Hepatocyte (in vitro differentiated cells): ENCODE measurements around the gene MAGI3. TPM values are rescaled to one million over a fixed set of nuclear protein-coding genes. Genes with fewer than 3 reads are reported as not detected.

Source experiments
- DNase-seq: peaks from one replicate; pipeline ENCODE4 v3.0.0-alpha.2; 2016; ENCODE audit warnings: low spot score
- H2AFZ ChIP-seq: fragments of 200-600 bp; sonication (generic); 2 replicates; pipeline ENCODE4 v1.6.0; 2016; ENCODE audit warnings: antibody characterized with exemption, mild to moderate bottlenecking
- H3K27ac ChIP-seq: fragments of 200-600 bp; sonication (generic); 2 replicates; pipeline ENCODE4 v1.5.1; 2016; ENCODE audit warnings: mild to moderate bottlenecking
- H3K27me3 ChIP-seq: fragments of 200-600 bp; sonication (generic); 2 replicates; pipeline ENCODE4 v1.6.1; 2016
- H3K36me3 ChIP-seq: fragments of 200-600 bp; sonication (generic); replicated peaks from 2 replicates; pipeline ENCODE4 v1.5.1; 2016; ENCODE audit warnings: low read depth; ENCODE audit not compliant: insufficient read depth
- H3K4me1 ChIP-seq: fragments of 200-600 bp; sonication (generic); 2 replicates; pipeline ENCODE4 v1.5.1; 2016; ENCODE audit warnings: mild to moderate bottlenecking, moderate library complexity; ENCODE audit not compliant: insufficient read depth
- H3K4me2 ChIP-seq: fragments of 200-600 bp; sonication (generic); 2 replicates; pipeline ENCODE4 v1.6.0; 2016
- H3K4me3 ChIP-seq: fragments of 200-600 bp; sonication (generic); 2 replicates; pipeline ENCODE4 v1.5.1; 2016; ENCODE audit warnings: mild to moderate bottlenecking
- H3K79me2 ChIP-seq: fragments of 200-600 bp; sonication (generic); 2 replicates; pipeline ENCODE4 v1.6.0; 2017; ENCODE audit warnings: mild to moderate bottlenecking
- H3K9me2 ChIP-seq: fragments of 200-600 bp; sonication (generic); replicated peaks from 2 replicates; pipeline ENCODE4 v1.6.0; 2017; ENCODE audit warnings: mild to moderate bottlenecking; ENCODE audit not compliant: insufficient read depth
- H3K9me3 ChIP-seq: fragments of 200-600 bp; sonication (generic); 2 replicates; pipeline ENCODE4 v1.5.1; 2016; ENCODE audit warnings: low read depth, mild to moderate bottlenecking
- H4K20me1 ChIP-seq: fragments of 200-600 bp; sonication (generic); 2 replicates; pipeline ENCODE4 v1.6.0; 2016; ENCODE audit warnings: mild to moderate bottlenecking; ENCODE audit not compliant: insufficient read depth, poor library complexity, severe bottlenecking
- CTCF ChIP-seq: fragments of 200-600 bp; sonication (generic); IDR thresholded peaks from 2 replicates; pipeline ENCODE4 v1.5.1; 2016; ENCODE audit warnings: antibody characterized with exemption, mild to moderate bottlenecking; ENCODE audit not compliant: poor library complexity
- EZH2 ChIP-seq: fragments of 200-600 bp; sonication (generic); IDR thresholded peaks from 2 replicates; pipeline ENCODE4 v1.6.1; 2016; ENCODE audit warnings: antibody characterized with exemption, mild to moderate bottlenecking, borderline replicate concordance
- EZH2phosphoT487 ChIP-seq: fragments of 200-600 bp; sonication (generic); IDR thresholded peaks from one replicate; pipeline ENCODE4 v1.6.1; 2018; ENCODE audit warnings: antibody characterized with exemption, mild to moderate bottlenecking, low read depth, moderate library complexity; ENCODE audit not compliant: unreplicated experiment, severe bottlenecking
- WGBS: methylation state at CpG from one replicate; pipeline ENCODE4 v1.1.6; 2016; ENCODE audit warnings: low lambda C conversion rate; ENCODE audit errors: missing lambda C conversion rate; 5-methylcytosine and 5-hydroxymethylcytosine counted together
- polyA plus RNA-seq: library from polyadenylated mRNA; unstranded; fragments of >200 nt; fragmentation: Nextera tagmentation; extraction: Ambion mirVana; gene quantifications from 2 replicates; pipeline ENCODE4 v1.2.1, GENCODE V29; 2016
- total RNA-seq: library from RNA; depleted of rRNA; stranded (reverse); fragments of >200 nt; gene quantifications from 2 replicates; pipeline ENCODE4 v1.2.3, GENCODE V29; 2014

Gene MAGI3
- total and polyA plus RNA-seq, 2 experiments from 2014 or later: 15.9 to 22.4 TPM

GRCh38 chr1:113517346-113517745 lies 127.0 kb downstream of the MAGI3 start:
- Histone ChIP-seq H3K9me2 (no peaks in the 10 kb centered on the region), H3K4me3 (no peak overlapping the region), H3K27me3 (no peaks in the 10 kb centered on the region), H3K27ac (peak overlapping the region; percentile 33), H4K20me1 (no peaks in the 10 kb centered on the region), H2AFZ (no peak overlapping the region), H3K36me3 (no peaks in the 10 kb centered on the region), H3K79me2 (peaks cover 59% of the 10 kb centered on the region), H3K4me1 (peaks cover 9% of the 10 kb centered on the region), H3K9me3 (no peaks in the 10 kb centered on the region), H3K4me2 (no peak overlapping the region)
- TF ChIP-seq CTCF (no peak), EZH2phosphoT487 (no peak), EZH2 (no peak)
- no peak for DNase-seq

- no peaks in the 10 kb centered on the region for H4K20me1 ChIP-seq
- no peak overlapping the region for H3K27ac ChIP-seq
- H2AFZ ChIP-seq: no peak overlapping the region
- H3K36me3 ChIP-seq: no peaks in the 10 kb centered on the region
- no peak overlapping the region for H3K4me2 ChIP-seq
- no peak overlapping the region for H3K4me3 ChIP-seq
- no peaks in the 10 kb centered on the region for H3K27me3 ChIP-seq
- no peaks in the 10 kb centered on the region for H3K9me2 ChIP-seq
- no peak for TF ChIP-seq CTCF
- TF ChIP-seq EZH2phosphoT487: no peak
- no peak for TF ChIP-seq EZH2
- peaks cover 65% of the 10 kb centered on the region for H3K79me2 ChIP-seq
- H3K9me3 ChIP-seq: no peaks in the 10 kb centered on the region
- DNase-seq: no peak
- peaks cover 9% of the 10 kb centered on the region for H3K4me1 ChIP-seq
Measured at GRCh38 chr1:113517983-113518382, 127.7 kb downstream of the MAGI3 start.

- H3K4me2 ChIP-seq: no peak overlapping the region
- H3K9me2 ChIP-seq: no peaks in the 10 kb centered on the region
- no peaks in the 10 kb centered on the region for H3K36me3 ChIP-seq
- peaks cover 76% of the 10 kb centered on the region for H3K79me2 ChIP-seq
- DNase-seq: peak; percentile 32
- peaks cover 9% of the 10 kb centered on the region for H3K4me1 ChIP-seq
- H4K20me1 ChIP-seq: no peaks in the 10 kb centered on the region
- H3K9me3 ChIP-seq: no peaks in the 10 kb centered on the region
- H2AFZ ChIP-seq: no peak overlapping the region
- H3K4me3 ChIP-seq: no peak overlapping the region
- TF ChIP-seq EZH2 (no peak), CTCF (no peak), EZH2phosphoT487 (no peak)
- no peak overlapping the region for H3K27ac ChIP-seq
- no peaks in the 10 kb centered on the region for H3K27me3 ChIP-seq
Measured at GRCh38 chr1:113519556-113519955, 129.2 kb downstream of the MAGI3 start.

- TF ChIP-seq EZH2: no peak
- no peak for TF ChIP-seq EZH2phosphoT487
- no peak for TF ChIP-seq CTCF
- H3K9me3 ChIP-seq: no peaks in the 10 kb centered on the region
- no peak overlapping the region for H3K4me3 ChIP-seq
- H3K4me1 ChIP-seq: no peaks in the 10 kb centered on the region
- peaks cover 56% of the 10 kb centered on the region for H3K79me2 ChIP-seq
- no peaks in the 10 kb centered on the region for H3K9me2 ChIP-seq
- no peaks in the 10 kb centered on the region for H3K27me3 ChIP-seq
- H3K36me3 ChIP-seq: no peaks in the 10 kb centered on the region
- no peak overlapping the region for H2AFZ ChIP-seq
- no peaks in the 10 kb centered on the region for H4K20me1 ChIP-seq
- no peak for DNase-seq
- no peak overlapping the region for H3K4me2 ChIP-seq
- 64% methylated on average over 4 of the region's 4 CpGs for WGBS
- H3K27ac ChIP-seq: no peak overlapping the region
Measured at GRCh38 chr1:113530021-113530420, 139.7 kb downstream of the MAGI3 start.
